Body of pancreas (tissue), 4 donors: ENCODE results near the gene CAMKK2.

Experiments
- POLR2A ChIP-seq, 3 donors: fragments of 450-650 bp; IDR thresholded peaks; one replicate each; pipeline ENCODE4 v1.6.1; 2016; ENCODE audit warnings: antibody characterized with exemption in 3 of 3, mild to moderate bottlenecking in 2 of 3
- TF ChIP-seq, protein P1 (sequence below), 7 experiments: fragments of 450-650 bp in 4 of 7; fragments of 200-600 bp in 3 of 7; sonication (generic) in 3 of 7; IDR thresholded peaks; one replicate each; pipeline ENCODE4 v1.5.1; 2016 to 2019; ENCODE audit warnings: antibody characterized with exemption in 7 of 7

DNA sequence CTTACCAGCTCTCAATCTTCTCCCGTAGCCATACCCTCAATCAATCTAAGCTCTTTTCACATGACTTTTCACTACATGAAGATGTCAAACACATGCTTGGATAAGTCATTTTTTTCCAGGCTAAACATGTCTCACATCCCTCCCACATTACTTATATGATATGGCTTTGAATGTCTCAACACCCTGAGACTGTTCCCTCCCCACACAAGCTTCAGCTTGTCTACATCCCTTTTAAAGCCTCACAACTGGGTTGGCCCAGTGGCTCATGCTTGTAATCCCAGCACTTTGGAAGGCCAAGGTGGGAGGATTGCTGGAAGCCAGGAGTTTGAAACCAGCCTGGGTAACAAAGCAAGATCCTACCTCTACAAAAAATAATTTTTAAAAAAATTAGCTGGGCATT, 37.2 kb upstream of the CAMKK2 start:
- TF ChIP-seq, protein P1, sequence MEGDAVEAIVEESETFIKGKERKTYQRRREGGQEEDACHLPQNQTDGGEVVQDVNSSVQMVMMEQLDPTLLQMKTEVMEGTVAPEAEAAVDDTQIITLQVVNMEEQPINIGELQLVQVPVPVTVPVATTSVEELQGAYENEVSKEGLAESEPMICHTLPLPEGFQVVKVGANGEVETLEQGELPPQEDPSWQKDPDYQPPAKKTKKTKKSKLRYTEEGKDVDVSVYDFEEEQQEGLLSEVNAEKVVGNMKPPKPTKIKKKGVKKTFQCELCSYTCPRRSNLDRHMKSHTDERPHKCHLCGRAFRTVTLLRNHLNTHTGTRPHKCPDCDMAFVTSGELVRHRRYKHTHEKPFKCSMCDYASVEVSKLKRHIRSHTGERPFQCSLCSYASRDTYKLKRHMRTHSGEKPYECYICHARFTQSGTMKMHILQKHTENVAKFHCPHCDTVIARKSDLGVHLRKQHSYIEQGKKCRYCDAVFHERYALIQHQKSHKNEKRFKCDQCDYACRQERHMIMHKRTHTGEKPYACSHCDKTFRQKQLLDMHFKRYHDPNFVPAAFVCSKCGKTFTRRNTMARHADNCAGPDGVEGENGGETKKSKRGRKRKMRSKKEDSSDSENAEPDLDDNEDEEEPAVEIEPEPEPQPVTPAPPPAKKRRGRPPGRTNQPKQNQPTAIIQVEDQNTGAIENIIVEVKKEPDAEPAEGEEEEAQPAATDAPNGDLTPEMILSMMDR (IDR thresholded peaks at IDR 0.05) = no peak
- TF ChIP-seq POLR2A (IDR thresholded peaks at IDR 0.05) = no peak
